BJ (cell line): ENCODE data around the gene DUSP21. TPM values are rescaled to one million over a fixed set of nuclear protein-coding genes. Genes with fewer than 3 reads are reported as not detected.

Experiments
- CTCF ChIA-PET: fragments of 350-600 bp; formaldehyde crosslinking; extraction: SDS; loops from one replicate; lab custom pipeline; 2021; ENCODE audit warnings: antibody characterized with exemption, inconsistent platforms; lab: Yijun Ruan, JAX
- POLR2A ChIA-PET: fragments of 300-600 bp; sonication (Branson Sonifier 250); formaldehyde crosslinking; extraction: SDS; loops from one replicate; lab custom pipeline; 2021; ENCODE audit warnings: antibody characterized with exemption; lab: Charles Lee
- DNase-seq: peaks from one replicate; pipeline ENCODE4 v3.0.0-alpha.2; 2011; ENCODE audit warnings: low read depth
- H3K27me3 ChIP-seq: 2 replicates; pipeline ENCODE4 v1.6.0; 2011; ENCODE audit warnings: low read length; ENCODE audit not compliant: control insufficient read depth, insufficient read depth
- H3K36me3 ChIP-seq: 2 replicates; pipeline ENCODE4 v1.5.1; 2011; ENCODE audit warnings: low read length; ENCODE audit not compliant: control insufficient read depth, insufficient read depth
- H3K4me3 ChIP-seq: 2 replicates; pipeline ENCODE4 v1.5.1; 2011; ENCODE audit warnings: low read depth, mild to moderate bottlenecking, control low read depth, low read length
- CTCF ChIP-seq: IDR thresholded peaks from 2 replicates; pipeline ENCODE4 v1.5.1; 2011; ENCODE audit warnings: low read depth, mild to moderate bottlenecking, control low read depth, inconsistent platforms, low read length, moderate library complexity; ENCODE audit not compliant: insufficient read depth
- polyA plus RNA-seq: library from polyadenylated mRNA; depleted of rRNA; stranded (reverse); fragments of >200 nt; gene quantifications from 2 replicates; pipeline ENCODE4 v1.2.3, GENCODE V29; 2011

Gene DUSP21
- polyA plus RNA-seq, 1 experiment = not detected

- peak overlapping the region; percentile 62 for H3K4me3 ChIP-seq
- CTCF ChIA-PET = interaction anchor here (0.6 kb wide), 1 partner anchor 315 kb away, joined by 3 read pairs; no protein-coding TSS in a partner anchor
- POLR2A ChIA-PET = no interaction called here
- no peaks in the 10 kb centered on the region for H3K27me3 ChIP-seq
- H3K36me3 ChIP-seq = no peaks in the 10 kb centered on the region
- no peak for DNase-seq
- no peak for TF ChIP-seq CTCF
These were observed 28.4 kb downstream of the DUSP21 start for GRCh38 chrX:44871931-44872820.

GRCh38 chrX:44872821-44873414, 29.1 kb downstream of the DUSP21 start, which contains the start of gene KDM6A:
KDM6A (plus strand) TSS chrX:44873188; CDS start chrX:44873552, 364 bp downstream.
- ChIA-PET POLR2A (no interaction called here), CTCF (no interaction called here)
- peak; percentile 70 for DNase-seq
- no peaks in the 10 kb centered on the region for H3K27me3 ChIP-seq
- TF ChIP-seq CTCF = no peak
- H3K36me3 ChIP-seq = no peaks in the 10 kb centered on the region
- peak within 1 kb of the TSS; percentile 62 for H3K4me3 ChIP-seq

GRCh38 chrX:44873415-44874276, 29.8 kb downstream of the DUSP21 start:
- H3K36me3 ChIP-seq = no peaks in the 10 kb centered on the region
- DNase-seq = no peak
- ChIA-PET POLR2A (interaction anchor here (0.6 kb wide), 1 partner anchor 31 kb away, joined by 8 read pairs; no protein-coding TSS in a partner anchor), CTCF (interaction anchor here (0.6 to 1.3 kb wide), 2 partner anchors 12 to 196 kb away, joined by 3 read pairs; no protein-coding TSS in a partner anchor)
- 0 out of 2 replicates have a peak, but pooled peaks have one; percentile 1 for TF ChIP-seq CTCF
- H3K4me3 ChIP-seq = peak overlapping the region; percentile 62
- H3K27me3 ChIP-seq = no peaks in the 10 kb centered on the region

- ChIA-PET CTCF (interaction anchor here (1.3 kb wide), 1 partner anchor 195 kb away, joined by 3 read pairs; no protein-coding TSS in a partner anchor), POLR2A (interaction anchor here (0.6 kb wide), 1 partner anchor 30 kb away, joined by 8 read pairs; no protein-coding TSS in a partner anchor)
- peak overlapping the region; percentile 62 for H3K4me3 ChIP-seq
- no peaks in the 10 kb centered on the region for H3K36me3 ChIP-seq
- DNase-seq = no peak
- no peaks in the 10 kb centered on the region for H3K27me3 ChIP-seq
- TF ChIP-seq CTCF = no peak
These were observed 30.8 kb downstream of the DUSP21 start for GRCh38 chrX:44874420-44875184.
